GM18873 (cell line): ENCODE data around the gene NPR2.

Experiments
- ATAC-seq: cut with Tn5 transposase; IDR thresholded peaks from one replicate; pipeline ENCODE4 v1.9.1; 2021; ENCODE audit warnings: mild to moderate bottlenecking, moderate library complexity, moderate number of reproducible peaks; ENCODE audit not compliant: unreplicated experiment, low FRiP score

NPR2 gene

DNA sequence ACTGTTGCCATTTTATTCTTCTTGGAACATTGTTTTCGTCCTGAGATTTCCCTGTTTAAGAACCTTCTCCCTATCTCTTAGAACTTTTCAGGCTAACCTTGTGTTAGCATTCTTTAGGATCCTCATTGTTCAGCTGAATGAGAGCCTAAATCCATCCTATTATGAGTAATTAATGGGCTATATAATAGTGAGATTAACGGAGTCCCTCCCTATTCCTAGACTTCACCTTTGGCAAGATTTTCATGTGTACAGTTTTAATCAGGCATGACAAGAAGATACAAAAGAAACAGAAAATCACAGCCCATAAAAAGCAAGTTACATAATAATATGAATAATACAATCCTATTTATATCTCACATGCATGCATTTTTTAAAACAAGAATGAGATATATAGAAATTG is 28.2 kb upstream of the NPR2 start:
- ATAC-seq: no peak

DNA sequence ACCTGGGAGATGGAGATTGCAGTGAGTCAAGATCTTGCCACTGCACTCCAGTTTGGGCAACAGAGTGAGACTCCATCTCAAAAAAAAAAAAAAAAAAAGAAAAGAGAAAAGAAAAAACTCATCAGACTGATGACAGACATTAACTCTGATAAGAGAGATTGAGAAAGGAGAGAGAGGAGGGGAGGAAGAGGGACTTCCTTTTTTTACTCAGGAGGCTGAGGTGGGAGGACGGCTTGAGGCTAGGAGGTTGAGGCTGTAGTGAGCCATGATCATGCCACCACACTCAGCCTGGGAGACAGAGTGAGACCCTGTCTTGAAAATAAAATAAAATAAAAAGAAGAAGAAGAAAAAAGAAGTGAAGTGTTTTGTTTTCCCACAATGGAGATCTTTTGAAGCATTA is 27.6 kb upstream of the NPR2 start:
- no peak for ATAC-seq

DNA sequence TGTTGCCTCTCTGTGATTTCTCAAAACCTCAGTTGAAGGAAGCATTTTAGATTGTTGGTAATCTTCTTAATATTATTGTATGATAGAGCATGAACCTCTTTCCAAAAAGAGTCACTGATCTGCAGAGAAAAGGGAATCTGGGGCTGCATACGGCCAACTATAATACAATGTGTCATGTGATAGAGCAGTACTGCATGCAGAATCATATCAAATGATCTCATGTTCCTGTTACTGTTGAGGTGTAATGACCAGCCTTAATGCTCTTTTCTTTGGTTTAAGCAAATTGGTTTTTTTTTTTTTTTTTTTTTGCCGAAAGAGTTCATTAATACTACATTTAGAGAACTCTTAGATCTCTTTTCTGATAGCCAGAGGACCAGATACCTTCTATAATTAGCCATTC is 24.4 kb upstream of the NPR2 start:
- no peak for ATAC-seq

DNA sequence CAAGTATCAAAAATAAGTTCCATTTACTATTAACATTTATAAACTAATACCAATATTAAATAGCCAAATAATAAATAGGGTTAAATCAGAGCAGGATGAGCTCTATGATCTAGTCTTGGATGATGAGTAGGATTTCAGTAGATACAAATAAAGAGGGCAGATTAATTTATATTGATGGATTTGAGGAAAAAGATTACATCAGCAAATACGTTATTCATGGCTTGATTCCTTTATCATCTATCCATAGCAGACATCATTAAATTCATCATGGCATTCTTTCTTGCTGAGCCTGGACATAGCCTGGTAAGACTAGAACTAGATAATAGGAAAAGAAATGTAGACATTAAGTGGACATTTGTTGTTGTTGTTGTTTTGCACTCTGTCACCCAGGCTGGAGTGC is 23.9 kb upstream of the NPR2 start:
- no peak for ATAC-seq

DNA sequence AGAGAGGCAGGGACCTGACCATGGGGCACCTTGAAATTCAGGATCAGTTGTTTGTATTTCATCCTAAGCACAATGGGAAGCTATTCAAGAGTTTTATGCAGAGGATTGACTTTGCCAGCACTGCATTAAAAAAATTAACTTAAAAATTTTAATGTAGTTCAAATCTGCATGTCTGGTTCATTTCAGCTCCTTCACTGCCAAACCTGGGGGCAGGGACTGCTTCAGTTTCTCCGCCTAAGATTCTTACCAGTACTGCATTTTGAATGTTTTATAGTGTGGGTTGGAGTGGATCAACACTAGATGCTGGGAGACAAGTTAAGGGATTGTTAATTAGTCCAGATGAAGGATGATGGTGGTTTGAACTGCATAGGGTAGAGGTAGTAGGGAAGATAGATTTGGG is 21.6 kb upstream of the NPR2 start:
- ATAC-seq: no peak

DNA sequence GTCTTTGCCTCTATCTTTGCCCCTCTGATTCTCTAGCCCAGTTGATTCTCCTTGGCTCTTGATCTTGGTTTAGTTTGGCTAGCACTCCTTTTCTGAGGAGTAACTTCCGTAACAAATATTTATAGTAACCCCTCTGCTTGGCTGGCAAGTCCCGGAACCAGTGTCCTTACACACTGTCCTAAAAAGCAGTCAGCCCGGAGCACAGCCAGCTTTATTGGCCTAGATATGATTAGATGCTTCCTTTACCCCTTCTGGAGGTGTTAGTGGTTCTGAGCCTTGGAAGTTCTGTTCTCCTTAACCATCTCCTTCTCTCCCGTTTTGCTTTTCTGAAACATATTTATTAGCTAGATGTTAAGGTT is 20.3 kb upstream of the NPR2 start:
- no peak for ATAC-seq

DNA sequence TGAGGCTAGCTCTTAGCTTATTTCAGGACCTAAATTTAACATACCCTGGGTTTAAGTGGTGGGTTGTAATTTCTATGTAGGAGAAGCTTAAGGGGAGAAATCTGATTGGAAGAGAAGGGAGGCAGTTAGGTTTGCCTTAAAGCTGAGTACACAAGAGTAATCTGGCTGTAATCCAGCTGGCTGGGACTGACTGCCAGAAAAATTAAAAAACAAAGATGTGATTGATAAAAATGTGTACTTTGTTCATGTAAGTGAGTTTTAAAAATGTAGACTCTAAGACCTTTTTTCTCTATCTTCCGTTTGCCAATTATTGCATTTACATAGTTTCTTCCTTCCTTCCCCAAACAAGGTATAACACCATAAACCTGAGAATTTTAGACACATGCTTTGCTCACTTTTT is 19.9 kb upstream of the NPR2 start:
- ATAC-seq: no peak

DNA sequence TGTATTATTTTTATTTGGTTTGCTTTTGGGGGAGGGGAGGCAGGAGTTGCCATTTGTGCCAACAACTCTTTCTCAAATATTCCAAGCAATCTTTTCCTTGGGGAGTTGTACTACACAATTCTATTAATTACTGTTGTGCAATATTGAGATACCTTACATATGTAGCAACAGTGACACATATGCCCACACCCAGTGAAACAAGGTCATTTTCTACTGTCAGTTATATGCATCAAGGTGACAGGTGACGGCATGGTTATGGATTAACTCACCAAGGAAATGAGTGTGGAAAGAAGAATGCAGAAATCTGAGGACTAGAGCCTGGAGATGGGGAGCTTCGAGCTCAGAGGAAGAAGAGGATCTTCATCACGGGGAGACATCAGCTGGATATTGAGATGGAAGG is 19.4 kb upstream of the NPR2 start:
- no peak for ATAC-seq

DNA sequence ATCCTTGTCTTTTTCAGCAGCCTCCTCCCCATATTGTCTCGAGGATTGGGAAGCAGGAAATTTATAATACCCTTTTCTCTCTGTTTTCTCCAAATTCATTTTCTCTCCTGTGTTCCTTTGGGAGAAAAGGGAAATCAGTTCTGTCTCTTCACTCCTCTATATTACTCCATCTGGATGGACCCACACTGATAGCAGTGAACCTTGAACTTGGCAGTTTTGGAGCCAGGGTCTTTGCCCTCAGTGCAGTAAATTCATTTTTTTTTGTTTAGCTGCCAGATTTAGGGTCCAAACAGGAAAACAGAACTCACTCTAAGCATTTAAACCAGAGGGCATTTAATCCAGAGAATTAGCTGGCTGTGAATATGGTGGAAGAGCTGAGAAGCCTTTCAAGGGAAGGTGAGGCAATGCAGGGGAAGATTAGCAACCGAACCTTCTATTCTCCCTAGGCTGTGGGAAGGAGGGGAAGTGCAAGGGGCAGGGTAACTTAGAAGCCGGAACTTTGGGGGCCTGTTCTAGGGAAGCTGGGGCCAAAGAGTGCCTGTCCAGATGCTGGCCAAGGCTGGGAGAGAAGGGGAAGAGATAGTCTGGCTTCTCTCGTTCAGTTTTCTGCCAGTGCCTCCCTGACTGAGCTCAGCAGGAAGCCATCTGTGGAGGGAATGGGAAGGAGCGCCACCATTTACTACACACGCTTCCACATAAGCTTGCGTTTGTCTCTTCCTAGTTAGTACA is 16.3 kb upstream of the NPR2 start:
- no peak for ATAC-seq

DNA sequence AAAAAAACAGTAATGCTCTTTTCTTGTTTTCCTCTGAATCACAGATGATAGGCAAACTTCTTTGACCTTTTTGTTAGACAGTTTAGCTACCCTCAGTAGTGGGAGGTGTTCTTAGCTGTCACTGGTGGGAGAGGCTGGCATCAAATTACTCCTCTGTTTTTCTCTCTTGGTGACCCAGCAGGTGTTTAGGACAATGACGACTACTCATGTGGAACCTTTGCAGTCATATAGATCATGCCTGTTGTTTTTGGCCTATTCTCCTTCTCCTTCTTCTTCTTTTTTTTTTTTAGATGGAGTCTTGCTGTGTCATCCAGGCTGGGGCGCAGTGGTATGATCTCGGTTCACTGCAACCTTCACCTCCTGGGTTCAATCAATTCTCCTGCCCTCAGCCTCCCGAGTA is 15.4 kb upstream of the NPR2 start:
- no peak for ATAC-seq

DNA sequence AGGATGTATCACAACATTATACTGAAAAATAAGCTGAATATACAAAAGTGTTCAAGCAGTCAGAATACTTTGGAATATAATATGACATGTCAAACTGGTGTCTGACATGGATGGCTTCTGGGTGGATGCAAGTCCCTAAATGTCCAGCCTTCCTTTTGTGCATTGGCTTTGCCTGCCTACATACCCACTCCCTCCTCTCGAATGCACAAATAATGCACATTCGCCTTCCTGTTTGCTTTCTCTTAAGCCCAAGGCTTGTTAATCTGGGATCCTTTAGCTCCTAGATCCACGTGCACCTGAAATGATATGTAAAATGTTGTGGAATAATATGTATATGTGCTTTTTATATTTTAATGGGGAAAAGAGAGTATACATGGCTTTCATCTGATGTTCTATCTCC is 12.9 kb upstream of the NPR2 start:
- no peak for ATAC-seq

DNA sequence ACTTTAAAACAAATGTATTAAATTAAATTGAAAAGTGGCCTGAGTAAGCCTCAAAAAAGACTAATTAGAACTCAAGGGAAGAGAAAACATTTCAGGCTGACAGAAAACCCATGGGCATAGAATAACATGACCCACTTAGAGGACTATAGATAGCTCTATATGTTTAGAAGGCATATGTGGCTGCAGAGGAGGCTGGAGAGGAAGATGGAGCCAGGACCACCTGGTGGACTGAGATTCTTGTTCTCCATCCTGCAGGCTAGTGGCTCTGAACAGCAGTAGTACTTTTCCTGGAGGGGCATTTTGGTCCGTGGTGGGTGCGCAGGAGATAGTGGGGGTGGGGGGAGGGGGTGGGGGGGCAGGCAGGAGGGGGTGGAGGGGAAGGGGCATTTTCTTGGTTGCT is 10.3 kb upstream of the NPR2 start:
- no peak for ATAC-seq

DNA sequence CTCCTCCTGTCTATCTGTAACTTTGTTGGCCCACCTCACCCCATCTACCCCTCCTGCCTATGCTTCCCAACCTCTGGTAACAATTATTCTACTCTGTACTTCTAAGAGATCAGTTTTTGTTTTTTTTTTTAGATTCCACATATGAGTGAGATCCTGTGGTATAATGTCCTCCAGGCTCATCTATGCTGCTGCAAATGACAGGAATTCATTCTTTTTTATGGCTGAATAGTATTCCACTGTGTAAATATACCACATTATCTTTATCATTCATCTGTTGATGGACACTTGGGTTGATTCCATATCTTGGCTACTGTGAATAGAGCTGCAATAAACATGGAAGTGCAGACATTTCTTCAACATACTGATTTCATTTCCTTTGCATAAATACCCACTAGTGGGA is 8.0 kb upstream of the NPR2 start:
- ATAC-seq: no peak

DNA sequence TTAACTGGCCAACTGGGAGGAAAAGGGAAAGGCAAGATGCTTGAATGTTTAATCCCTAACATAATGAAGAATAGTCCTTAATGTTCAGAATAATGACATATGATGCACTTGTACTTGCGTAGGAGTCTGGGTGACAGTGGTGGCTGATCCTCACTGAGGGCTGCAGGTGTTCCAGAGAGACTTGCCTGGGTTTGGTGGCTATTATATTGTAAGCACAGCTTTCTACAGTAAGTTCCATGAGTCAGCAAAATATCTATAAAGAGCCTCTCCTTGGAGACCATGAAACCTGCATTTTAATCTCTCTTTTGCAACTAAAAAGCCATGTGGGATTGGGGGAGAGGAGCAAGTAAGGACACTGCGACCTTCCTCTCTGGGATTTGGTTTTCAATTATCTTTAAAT is 1.9 kb upstream of the NPR2 start:
- no peak for ATAC-seq

DNA sequence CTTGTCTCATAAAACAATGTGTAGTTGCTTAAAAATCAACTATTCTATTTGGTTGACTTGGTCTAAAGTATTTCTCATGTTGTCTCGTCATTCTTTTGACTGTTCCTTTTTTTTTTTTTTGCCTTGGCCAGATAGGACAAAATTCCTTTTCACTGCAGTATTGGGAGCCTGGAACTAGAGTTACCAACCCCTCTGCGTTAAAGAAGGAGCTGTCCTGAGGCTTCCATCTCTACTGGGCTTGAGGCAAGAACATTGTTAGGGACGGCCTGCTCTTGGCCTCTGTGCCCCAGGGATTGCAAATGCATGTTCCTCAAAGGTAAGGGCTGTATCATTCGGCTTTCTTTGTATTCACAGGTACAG is 1.4 kb upstream of the NPR2 start:
- ATAC-seq: no peak

DNA sequence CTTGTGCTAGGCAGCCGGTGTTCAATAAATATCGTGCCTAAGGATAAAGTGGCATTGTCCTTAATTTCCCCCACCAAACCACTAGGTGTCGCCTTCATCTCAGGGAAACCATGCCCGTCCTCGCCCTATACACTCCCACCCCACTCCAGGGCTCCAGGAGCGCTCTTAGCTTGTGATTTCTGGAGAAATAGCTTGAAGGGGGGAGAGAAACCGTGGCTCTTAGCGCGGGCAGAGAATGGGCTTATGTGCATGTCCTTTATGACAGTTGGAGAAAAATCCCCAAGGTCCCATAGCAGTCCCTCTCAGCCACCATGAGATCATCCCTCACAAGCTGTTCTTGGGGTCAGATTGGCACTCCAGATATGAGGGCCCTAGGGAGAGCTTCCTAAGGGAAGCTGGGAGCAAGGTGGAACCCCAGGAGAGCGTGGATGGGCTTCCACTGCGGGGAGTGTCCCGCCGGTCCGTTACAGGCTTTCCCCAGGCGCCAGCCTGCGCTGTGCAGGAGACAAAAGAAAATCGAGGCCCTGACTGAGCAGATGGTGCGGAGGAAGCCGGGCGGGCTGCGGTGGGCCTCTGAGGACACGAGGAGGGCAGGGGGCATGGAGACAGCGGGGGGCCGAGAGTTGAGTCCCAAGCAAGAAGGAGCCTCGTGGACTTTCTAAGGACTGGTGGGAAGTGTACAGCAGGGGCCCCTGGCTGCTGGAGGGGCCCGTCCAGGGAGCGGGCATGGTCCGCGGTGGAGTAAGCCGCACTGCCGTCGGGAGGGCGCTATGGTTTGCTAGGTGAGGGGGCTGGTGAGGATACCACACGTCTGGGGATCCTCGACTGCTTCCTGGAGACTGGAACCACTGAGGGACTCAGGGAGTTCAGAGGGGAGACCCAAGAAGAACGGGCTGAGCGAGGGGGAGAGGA is 750 bp upstream of the NPR2 start:
- no peak for ATAC-seq

DNA sequence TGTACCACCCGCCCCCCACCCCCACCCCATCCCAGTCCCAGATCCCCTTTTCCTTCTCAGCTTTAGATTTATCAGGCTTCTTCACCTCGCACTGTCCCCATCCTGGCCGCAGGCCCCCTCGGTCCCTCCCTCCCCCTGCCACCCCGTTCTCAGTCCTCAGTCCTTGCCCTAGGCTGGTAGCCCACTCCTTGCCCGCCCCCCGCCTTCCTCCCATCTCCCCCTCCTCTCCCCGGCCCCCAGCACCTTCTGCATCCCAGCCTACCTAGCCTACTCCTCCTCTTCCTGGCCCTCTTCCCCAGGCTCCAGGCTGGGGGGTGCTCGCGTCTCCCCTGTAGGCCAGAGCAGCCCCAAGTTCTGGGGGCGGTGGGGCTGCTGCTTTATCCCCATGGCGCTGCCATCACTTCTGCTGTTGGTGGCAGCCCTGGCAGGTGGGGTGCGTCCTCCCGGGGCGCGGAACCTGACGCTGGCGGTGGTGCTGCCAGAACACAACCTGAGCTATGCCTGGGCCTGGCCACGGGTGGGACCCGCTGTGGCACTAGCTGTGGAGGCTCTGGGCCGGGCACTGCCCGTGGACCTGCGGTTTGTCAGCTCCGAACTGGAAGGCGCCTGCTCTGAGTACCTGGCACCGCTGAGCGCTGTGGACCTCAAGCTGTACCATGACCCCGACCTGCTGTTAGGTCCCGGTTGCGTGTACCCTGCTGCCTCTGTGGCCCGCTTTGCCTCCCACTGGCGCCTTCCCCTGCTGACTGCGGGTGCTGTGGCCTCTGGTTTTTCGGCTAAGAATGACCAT is 828 bp downstream of the NPR2 start:
- ATAC-seq: no peak

DNA sequence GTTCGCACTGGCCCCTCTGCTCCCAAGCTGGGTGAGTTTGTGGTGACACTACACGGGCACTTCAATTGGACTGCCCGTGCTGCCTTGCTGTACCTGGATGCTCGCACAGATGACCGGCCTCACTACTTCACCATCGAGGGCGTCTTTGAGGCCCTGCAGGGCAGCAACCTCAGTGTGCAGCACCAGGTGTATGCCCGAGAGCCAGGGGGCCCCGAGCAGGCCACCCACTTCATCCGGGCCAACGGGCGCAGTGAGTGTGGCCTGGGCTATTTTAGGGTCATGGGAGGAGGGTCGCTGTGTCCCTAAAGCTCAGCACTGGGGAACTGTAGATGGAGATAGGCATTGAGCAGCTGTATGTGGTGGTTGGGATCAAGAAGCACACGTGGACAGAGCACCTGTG is 1.4 kb downstream of the NPR2 start:
- no peak for ATAC-seq

DNA sequence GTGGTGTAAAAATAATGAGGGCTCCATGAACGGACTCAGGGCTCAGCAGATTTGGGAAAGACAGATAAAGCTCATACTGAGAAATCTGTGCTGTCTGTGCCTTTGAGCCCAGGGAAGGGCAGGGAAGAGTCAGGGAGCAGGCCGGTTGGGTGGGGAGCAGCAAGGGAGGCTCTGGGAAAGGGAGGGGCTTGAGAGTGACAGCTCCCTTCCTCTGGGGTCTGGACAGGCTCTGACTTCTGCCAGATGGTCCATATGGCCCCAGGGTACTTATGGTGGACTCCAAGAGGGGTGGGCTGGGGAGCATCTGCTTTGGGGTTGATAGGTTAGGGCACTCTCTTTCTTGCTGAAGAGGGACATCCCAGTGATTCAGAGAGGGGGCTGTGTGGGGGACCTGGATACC is 2.1 kb downstream of the NPR2 start:
- no peak for ATAC-seq

DNA sequence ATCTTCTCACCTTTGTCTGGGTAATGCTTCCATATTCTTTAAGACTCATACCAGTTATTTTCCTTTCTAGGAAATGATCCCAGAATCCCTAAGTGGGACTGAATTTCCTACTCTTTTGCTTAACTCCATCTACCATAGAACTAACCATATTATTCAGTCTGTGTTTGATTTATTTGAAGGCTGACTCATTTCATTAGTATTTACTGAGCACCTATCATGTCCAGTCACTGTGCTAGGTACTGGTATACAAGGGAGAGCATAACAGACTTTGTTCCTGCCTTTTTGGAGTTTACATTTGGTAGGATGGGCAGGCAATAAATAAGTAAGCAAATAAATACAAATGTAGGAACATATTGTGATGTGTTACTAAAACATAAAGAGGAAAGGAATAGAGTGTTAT is 4.3 kb downstream of the NPR2 start:
- ATAC-seq: no peak

DNA sequence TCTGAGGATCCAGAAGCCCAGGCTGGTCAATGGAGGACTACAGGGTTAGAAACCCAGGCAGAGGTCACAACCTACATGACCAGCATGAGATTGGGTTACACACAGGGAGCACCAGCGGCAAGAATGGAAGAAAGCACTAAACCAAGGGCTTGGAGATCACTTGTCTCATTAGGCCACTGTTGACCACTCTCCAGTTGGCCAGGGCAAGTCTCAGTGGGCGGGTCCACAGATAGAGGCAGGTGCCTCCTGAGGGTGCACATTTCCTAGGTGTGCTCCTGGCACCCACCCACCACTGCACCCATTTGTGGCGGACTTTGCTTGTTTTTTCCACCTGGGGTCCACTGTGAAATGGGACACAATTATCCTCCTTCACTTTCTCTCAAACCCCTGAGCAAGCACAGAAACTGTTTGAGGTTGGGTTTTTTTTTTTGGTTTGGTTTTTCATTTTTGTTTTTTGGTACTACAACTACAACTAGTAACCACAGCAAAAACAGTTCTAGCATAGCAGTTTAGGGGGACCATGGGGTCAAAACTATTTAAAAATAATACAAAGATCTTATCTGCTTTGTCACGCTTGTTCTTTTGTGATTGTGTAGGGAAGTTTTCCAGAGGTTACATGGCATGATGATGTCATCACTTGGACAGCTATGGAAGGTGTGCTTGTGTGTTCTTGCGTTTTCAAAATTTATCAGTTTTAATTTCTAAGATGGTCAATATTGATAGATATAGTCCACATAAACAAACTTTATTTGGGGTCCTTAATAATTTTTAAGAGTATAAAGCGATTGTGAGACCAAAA is 6.1 kb downstream of the NPR2 start:
- no peak for ATAC-seq
